BLaER1 treated with 17β-estradiol and CSF1 and Interleukin-3, amounts not matched to agents 10 nM and 100 nM (cell line): ENCODE measurements around the gene CA5B.
"Not testable (repeated sequence)": the region's sequence is repeated elsewhere in the genome, so short reads cannot be mapped to it uniquely, and the experiment has no call there.

Experiments
- H3K27ac ChIP-seq, 11 experiments: shearing (Covaris generic); formaldehyde crosslinking; 2 replicates each; pipeline ENCODE4 v1.8.1; 2022
- H3K27me3 ChIP-seq, 11 experiments: shearing (Covaris generic); formaldehyde crosslinking; 2 replicates each; pipeline ENCODE4 v1.8.1; 2022
- H3K36me3 ChIP-seq, 11 experiments: shearing (Covaris generic); formaldehyde crosslinking; 2 replicates each; pipeline ENCODE4 v1.8.1; 2022
- H3K4me1 ChIP-seq, 10 experiments: shearing (Covaris generic); formaldehyde crosslinking; 2 replicates each; pipeline ENCODE4 v1.8.1; 2022
- H3K4me2 ChIP-seq, 11 experiments: shearing (Covaris generic); formaldehyde crosslinking; 2 replicates each; pipeline ENCODE4 v1.8.1; 2022
- H3K4me3 ChIP-seq, 10 experiments: shearing (Covaris generic); formaldehyde crosslinking; 2 replicates each; pipeline ENCODE4 v1.8.1; 2022
- H3K9ac ChIP-seq, 11 experiments: shearing (Covaris generic); formaldehyde crosslinking; 2 replicates each; pipeline ENCODE4 v1.8.1; 2022
- H3K9me3 ChIP-seq, 11 experiments: shearing (Covaris generic); formaldehyde crosslinking; replicated peaks in 1 of 11; 2 replicates each; pipeline ENCODE4 v1.8.1; 2022
- H4K20me1 ChIP-seq, 11 experiments: shearing (Covaris generic); formaldehyde crosslinking; 2 replicates each; pipeline ENCODE4 v1.8.1; 2022
- Cebpa-rat ChIP-seq, 11 experiments: shearing (Covaris generic); IDR thresholded peaks; 2 replicates each; pipeline ENCODE4 v1.8.1; 2022

Gene CA5B

DNA sequence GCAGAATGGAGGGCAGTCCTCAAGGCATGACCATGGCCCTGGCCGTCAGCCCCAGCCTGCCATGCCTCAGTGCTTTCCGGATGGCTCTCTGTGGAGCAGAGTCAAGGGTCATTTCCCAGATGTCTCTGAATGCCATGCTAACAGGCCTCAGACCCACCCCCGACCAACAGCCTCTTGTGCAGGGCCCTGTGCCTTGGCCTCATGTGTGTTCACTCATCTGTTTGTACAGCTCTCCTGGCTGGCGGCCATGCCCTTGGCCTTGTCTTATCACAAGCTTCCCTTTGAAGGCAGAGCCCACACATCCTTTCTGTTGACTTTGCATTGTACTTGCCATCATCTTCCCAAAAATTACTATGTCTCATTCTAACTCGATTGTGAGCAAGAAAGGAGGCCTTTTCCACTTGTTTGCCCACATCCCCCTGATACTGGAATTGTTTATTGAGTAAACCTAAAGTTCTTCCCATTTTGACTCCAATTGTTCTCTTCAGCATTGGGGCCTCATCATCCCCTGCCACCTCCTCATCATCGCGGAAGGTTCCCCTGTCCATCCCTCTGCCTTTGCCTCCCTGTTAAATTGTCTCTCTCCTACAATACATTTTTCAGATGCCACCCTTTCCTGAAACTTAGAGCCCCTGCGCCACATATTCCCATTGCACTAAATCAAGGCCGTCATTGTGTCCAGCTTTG lies 6.3 kb downstream of the CA5B start:
- Histone ChIP-seq H3K27me3 (peaks cover 5 to 35% (median 16%) of the 10 kb centered on the region in 11 experiments; a peak in 18 of 22 replicates), H3K27ac (no peak overlapping the region; a peak in 1 of 22 replicates), H3K9me3 (no peaks in the 10 kb centered on the region; a peak in 1 of 22 replicates), H3K4me3 (no peak overlapping the region), H3K36me3 (0 out of 22 replicates have a peak, but pooled peaks cover 0 to 7% (median 0%) of the 10 kb centered on the region in 11 experiments), H3K4me1 (peaks cover 0 to 10% (median 5%) of the 10 kb centered on the region in 10 experiments; a peak in 14 of 20 replicates), H4K20me1 (peaks cover 0 to 15% (median 4%) of the 10 kb centered on the region in 11 experiments; a peak in 9 of 22 replicates), H3K4me2 (no peak overlapping the region), H3K9ac (no peak overlapping the region)
- no peak for TF ChIP-seq Cebpa-rat (IDR thresholded peaks at IDR 0.05)

- peaks cover 0 to 32% (median 10%) of the 10 kb centered on the region in 11 experiments; a peak in 13 of 22 replicates for H3K27me3 ChIP-seq
- no peaks in the 10 kb centered on the region; a peak in 1 of 22 replicates for H3K9me3 ChIP-seq
- no peak overlapping the region for H3K27ac ChIP-seq
- H4K20me1 ChIP-seq = peaks cover 0 to 8% (median under 1%) of the 10 kb centered on the region in 11 experiments; a peak in 1 of 22 replicates
- H3K36me3 ChIP-seq = 0 out of 22 replicates have a peak, but pooled peaks cover 0 to 7% (median 0%) of the 10 kb centered on the region in 11 experiments
- no peak overlapping the region for H3K4me3 ChIP-seq
- H3K4me2 ChIP-seq = no peak overlapping the region
- peaks cover 7 to 16% (median 12%) of the 10 kb centered on the region in 10 experiments; a peak in 19 of 20 replicates for H3K4me1 ChIP-seq
- H3K9ac ChIP-seq = no peak overlapping the region
- TF ChIP-seq Cebpa-rat (IDR thresholded peaks at IDR 0.05) = 0 out of 22 replicates have a peak, but pooled peaks of 1 of the 11 experiments have one; percentile 14
These were observed 7.1 kb downstream of the CA5B start for GRCh38 chrX:15745179-15745578.

- H3K9me3 ChIP-seq, H3K9ac ChIP-seq, H3K36me3 ChIP-seq, H4K20me1 ChIP-seq, H3K4me3 ChIP-seq, H3K4me2 ChIP-seq, H3K27ac ChIP-seq: not testable (repeated sequence)
- Histone ChIP-seq H3K4me1 (peaks cover 22 to 30% (median 26%) of the 10 kb centered on the region in 10 experiments), H3K27me3 (peaks cover 0 to 40% (median 14%) of the 10 kb centered on the region in 11 experiments; a peak in 12 of 22 replicates)
These were observed 8.6 kb downstream of the CA5B start for GRCh38 chrX:15746651-15747050.

GRCh38 chrX:15747626-15748173 lies 9.6 kb downstream of the CA5B start:
- no peak overlapping the region for H3K4me2 ChIP-seq
- no peaks in the 10 kb centered on the region; a peak in 2 of 22 replicates for H3K9me3 ChIP-seq
- peaks cover 0 to 43% (median 15%) of the 10 kb centered on the region in 11 experiments; a peak in 12 of 22 replicates for H3K27me3 ChIP-seq
- H3K36me3 ChIP-seq = 0 out of 22 replicates have a peak, but pooled peaks cover 0 to 7% (median 0%) of the 10 kb centered on the region in 11 experiments
- no peak overlapping the region for H3K4me3 ChIP-seq
- H3K27ac ChIP-seq = no peak overlapping the region
- no peak overlapping the region for H3K9ac ChIP-seq
- peaks cover 28 to 37% (median 32%) of the 10 kb centered on the region in 10 experiments for H3K4me1 ChIP-seq
- 0 out of 22 replicates have a peak, but pooled peaks cover 0 to 7% (median 0%) of the 10 kb centered on the region in 11 experiments for H4K20me1 ChIP-seq
- no peak for TF ChIP-seq Cebpa-rat (IDR thresholded peaks at IDR 0.05)

DNA sequence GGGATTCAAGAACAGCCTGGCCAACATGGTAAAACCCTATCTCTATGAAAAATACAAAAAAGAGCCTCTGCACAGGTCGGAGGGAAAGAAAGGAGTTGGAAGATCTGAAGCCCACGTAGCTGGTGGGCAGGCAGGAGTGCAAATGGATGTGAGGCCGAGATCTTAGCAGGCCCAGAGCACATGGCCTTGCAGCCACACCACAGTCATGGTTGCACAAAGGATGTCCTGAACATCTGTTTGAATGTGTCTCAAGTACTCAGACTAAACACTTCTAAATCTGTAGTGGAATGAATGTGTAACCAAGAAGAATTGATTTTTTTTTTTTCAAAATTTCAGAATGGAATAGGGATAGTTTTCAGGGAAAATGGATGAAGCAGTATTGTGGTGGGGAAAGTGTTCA lies 10.8 kb downstream of the CA5B start:
- TF ChIP-seq Cebpa-rat (IDR thresholded peaks at IDR 0.05) = no peak
- Histone ChIP-seq H3K4me3 (no peak overlapping the region), H4K20me1 (0 out of 22 replicates have a peak, but pooled peaks cover 0 to 7% (median 0%) of the 10 kb centered on the region in 11 experiments), H3K9me3 (peaks cover 0 to 6% (median 0%) of the 10 kb centered on the region in 11 experiments; a peak in 3 of 22 replicates), H3K9ac (no peak overlapping the region), H3K4me2 (peak overlapping the region in 1 of 11 experiments; percentile 66; a peak in 2 of 22 replicates), H3K36me3 (0 out of 22 replicates have a peak, but pooled peaks cover 0 to 5% (median 0%) of the 10 kb centered on the region in 11 experiments), H3K4me1 (peaks cover 28 to 37% (median 32%) of the 10 kb centered on the region in 10 experiments), H3K27me3 (peaks cover 0 to 43% (median 15%) of the 10 kb centered on the region in 11 experiments; a peak in 13 of 22 replicates), H3K27ac (peak overlapping the region in 3 of 11 experiments; percentile 73 to 86 (median 78); a peak in 2 of 22 replicates)

DNA sequence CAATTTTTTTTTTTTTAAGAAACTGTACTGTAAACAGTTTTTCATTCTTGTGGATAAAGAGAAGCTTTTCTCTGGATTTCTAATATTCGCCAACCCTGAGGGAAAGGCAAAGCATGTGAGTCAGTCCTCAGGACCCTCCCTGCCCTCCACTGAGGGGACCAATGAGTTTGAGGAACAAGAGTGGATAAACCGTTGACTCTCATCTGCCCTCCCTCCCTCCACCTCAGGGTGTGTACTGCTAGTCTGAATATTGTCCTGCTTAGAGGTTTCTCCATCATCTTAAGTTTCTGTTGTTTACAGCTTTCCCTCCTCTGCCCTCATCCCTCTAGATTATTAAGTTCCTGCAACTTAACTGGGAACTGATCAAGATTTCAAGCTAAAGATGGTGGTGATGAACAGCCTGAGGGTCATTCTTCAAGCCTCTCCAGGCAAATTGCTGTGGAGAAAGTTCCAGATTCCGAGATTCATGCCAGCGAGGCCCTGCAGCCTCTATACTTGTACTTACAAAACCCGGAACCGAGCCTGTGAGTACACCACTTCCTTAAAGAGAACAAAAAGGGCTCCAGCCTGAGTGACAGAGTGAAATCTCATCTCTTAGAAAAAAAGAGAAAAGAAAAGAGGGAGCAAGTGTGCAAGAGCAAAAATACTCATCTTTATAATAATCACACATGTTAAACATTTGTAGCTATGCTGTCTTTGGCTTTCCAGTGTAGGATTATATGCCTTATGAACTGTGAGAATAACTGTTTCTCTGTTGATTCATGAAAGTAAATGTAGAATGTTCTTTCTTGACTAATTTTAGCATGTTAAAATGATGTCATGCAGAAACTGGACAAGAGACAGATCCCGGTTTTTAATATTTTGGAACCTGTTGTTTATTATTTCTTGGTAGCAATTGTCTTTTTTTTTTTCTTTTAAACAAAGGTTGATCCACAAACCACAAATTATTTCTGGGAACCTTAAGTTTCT lies 11.9 kb downstream of the CA5B start:
- H3K4me2 ChIP-seq = peak overlapping the region; percentile 51 to 74 (median 66)

DNA sequence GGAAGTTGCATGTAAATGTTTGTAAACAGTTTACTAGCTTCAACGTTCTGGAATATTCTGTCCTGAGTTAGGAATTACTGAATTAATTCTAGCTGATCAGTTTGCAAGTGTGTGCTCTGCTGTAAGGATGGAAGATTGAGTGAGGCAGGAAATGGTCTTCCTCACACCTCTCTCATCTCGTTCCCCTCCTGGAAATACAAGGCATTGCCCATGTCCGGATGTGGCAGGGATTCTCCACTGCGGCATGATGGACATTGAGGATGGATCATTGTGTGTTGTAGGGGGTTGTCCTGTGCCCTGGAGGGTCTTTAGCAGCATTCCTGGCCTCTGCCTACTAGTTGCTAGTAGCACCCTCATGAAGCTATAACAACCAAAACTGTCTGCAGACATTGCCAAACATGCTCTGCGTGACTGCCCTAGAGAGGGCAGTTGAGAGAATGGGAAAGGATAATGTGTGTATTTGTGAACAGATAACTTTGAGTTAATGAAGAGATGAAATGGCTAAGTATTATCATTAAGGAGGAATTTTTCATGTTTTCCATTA lies 12.6 kb downstream of the CA5B start:
- Histone ChIP-seq H3K27ac (peak overlapping the region; percentile 7 to 86 (median 76); a peak in 20 of 22 replicates), H3K4me1 (peaks cover 28 to 36% (median 31%) of the 10 kb centered on the region in 10 experiments), H3K36me3 (0 out of 22 replicates have a peak, but pooled peaks cover 0 to 4% (median 0%) of the 10 kb centered on the region in 11 experiments), H3K27me3 (peaks cover 0 to 43% (median 15%) of the 10 kb centered on the region in 11 experiments; a peak in 12 of 22 replicates), H3K9ac (peak overlapping the region in 7 of 11 experiments; percentile 1 to 62 (median 34); a peak in 6 of 22 replicates), H3K4me3 (0 out of 20 replicates have a peak overlapping the region, but pooled peaks of 1 of the 10 experiments have one; percentile 13), H3K4me2 (peak overlapping the region; percentile 34 to 74 (median 66); a peak in 21 of 22 replicates), H3K9me3 (peaks cover 0 to 6% (median 0%) of the 10 kb centered on the region in 11 experiments; a peak in 2 of 22 replicates), H4K20me1 (0 out of 22 replicates have a peak, but pooled peaks cover 0 to 7% (median 0%) of the 10 kb centered on the region in 11 experiments)
- no peak for TF ChIP-seq Cebpa-rat (IDR thresholded peaks at IDR 0.05)

More for the DNA sequence above, 11.9 kb downstream of the CA5B start:
- Histone ChIP-seq H3K36me3 (0 out of 22 replicates have a peak, but pooled peaks cover 0 to 4% (median 0%) of the 10 kb centered on the region in 11 experiments), H3K27ac (peak overlapping the region; percentile 50 to 86 (median 76)), H4K20me1 (0 out of 22 replicates have a peak, but pooled peaks cover 0 to 7% (median 0%) of the 10 kb centered on the region in 11 experiments), H3K27me3 (peaks cover 0 to 43% (median 15%) of the 10 kb centered on the region in 11 experiments; a peak in 13 of 22 replicates), H3K4me3 (no peak overlapping the region), H3K4me1 (peaks cover 28 to 37% (median 32%) of the 10 kb centered on the region in 10 experiments), H3K9me3 (peaks cover 0 to 6% (median 0%) of the 10 kb centered on the region in 11 experiments; a peak in 2 of 22 replicates), H3K9ac (peak overlapping the region in 10 of 11 experiments; percentile 10 to 68 (median 60); a peak in 16 of 22 replicates)
- no peak for TF ChIP-seq Cebpa-rat (IDR thresholded peaks at IDR 0.05)
